HG02678 (cell line): ENCODE results near the gene TARDBP.
"Not testable (repeated sequence)": the region's sequence is repeated elsewhere in the genome, so short reads cannot be mapped to it uniquely, and the experiment has no call there.

Experiments used
- ATAC-seq: cut with Tn5 transposase; IDR thresholded peaks from one replicate; pipeline ENCODE4 v1.9.1; 2021; ENCODE audit warnings: mild to moderate bottlenecking, moderate library complexity; ENCODE audit not compliant: unreplicated experiment

TARDBP gene

GRCh38 chr1:11042065-11042464 lies 29.6 kb downstream of the TARDBP start:
- no peak for ATAC-seq

- no peak for ATAC-seq
These were observed 30.8 kb downstream of the TARDBP start for GRCh38 chr1:11042995-11043874.

DNA sequence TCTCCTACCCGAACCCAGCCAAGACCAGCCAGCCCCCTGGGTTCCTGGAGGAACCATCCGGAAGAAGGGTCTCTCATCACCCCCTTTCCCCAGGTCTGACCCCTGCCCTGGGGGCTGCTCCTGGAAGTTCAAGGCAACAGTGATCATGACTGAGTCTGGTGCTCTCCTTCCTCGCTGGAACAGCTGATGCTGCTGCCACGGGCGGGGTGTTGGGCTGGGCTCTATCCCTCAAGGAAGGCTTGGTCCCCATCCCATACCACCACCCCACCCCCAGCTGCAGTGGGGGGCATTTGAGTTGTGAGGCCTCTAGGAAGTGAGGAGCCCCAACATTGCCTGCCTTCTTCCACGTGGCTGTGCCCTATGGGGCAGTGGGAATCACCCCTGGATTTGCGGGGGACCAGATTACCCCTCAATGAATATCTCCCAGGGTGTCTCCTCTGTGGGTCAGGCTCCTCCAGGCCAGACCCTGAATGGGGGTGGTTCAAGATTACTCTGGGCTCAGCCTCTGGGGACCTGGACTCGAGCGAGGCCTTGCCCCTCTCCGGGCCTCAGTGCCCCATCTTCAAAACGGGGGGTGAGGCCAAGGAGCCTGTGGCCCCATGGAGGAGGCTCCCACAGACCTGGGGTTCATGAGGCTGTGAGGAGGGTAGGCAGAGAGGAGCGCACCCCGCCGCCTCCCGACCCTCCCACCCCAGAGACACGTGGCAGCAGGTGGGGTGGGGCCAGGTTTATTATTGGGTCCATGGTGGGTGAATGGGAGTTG lies 31.8 kb downstream of the TARDBP start:
- no peak for ATAC-seq

DNA sequence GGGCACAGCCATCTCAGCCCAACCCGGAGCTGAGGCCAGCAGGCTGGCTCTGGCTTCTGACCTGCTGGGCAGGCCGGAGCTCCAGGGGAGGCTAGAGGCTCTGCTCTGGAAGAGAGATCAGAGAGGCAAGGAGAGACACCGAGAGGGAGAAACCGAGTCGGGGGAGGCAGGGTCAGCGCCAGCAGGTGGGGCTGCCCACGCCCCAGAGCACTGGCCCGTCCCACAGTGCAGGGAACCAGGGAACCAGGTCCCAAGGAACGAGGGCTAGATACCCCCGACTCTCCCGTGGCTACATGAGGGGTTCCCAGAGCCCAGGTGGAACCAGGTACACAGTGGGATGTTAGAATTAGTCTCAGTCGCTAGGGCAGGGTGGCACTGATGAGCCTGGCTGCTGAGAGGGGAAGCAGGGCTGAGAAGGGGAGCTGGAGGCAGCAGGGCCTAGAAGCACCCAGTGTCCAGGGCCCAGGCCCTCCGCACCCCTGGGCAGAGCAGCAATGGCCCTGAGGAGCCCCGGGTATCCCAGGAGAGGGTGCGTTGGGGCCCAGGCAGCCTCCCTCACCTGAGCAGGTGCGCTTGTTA lies 32.5 kb downstream of the TARDBP start:
- ATAC-seq = no peak

DNA sequence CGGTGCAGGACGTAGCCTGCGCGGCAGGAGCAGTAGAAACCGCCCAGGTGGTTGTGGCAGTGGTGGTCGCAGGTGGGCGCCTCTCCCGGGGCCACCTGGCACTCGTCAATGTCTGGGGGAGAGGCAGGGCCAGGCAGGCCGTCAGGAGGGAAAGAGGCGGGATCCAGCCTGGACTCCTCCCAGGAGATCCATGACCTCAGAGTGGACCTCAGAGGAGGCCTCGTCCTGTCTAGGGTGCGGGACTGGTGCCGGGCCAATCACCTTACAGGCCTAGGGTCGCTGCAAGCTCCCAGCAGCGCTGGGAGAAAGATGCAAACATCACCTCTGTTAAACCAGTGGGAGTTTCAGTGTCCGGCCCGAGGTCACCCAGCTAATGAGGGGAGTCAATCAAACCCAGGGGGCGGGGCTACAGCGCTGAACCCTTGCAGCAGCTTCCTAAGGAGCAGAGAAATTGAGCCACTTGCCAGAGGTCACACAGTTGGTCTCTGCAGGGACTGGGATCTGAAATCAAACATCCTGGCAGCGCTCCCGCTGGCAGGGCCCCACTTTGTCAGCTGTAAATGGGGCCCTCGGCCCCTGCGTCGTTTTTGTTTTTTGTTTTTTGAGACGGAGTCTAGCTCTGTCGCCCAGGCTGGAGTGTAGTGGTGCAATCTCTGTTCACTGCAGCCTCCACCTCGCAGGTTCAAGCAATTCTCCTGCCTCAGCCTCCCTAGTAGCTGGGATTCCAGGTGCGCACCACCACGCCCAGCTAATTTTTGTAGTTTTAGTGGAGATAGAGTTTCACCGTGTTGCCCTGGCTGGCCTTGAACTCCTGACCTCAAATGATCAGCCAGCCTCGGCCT lies 33.2 kb downstream of the TARDBP start:
- ATAC-seq = no peak

- ATAC-seq = no peak
These were observed 33.8 kb downstream of the TARDBP start for GRCh38 chr1:11046270-11046566.

- ATAC-seq = no peak
These were observed 34.3 kb downstream of the TARDBP start, which contains the start of gene MASP2 for GRCh38 chr1:11046625-11047365. Gene MASP2, minus strand, starts transcription at chr1:11047239. Its CDS starts 32 bp downstream, at chr1:11047207.

DNA sequence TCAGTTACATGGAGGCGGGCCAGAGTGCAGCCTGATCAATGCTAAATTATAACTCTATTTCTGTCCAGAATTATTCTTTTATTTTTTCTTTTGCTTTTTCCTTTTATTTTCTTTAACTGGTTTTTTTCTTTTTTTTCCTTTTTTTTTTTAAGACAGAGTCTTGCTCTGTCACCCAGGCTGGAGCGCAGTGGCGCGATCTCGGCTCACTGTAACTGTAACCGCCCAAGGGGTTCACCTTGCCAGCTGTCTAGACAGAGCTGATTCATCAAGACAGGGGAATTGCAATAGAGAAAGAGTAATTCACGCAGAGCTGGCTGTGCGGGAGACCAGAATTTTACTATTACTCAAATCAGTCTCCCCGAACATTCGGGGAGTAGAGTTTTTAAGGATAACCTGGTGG lies 38.7 kb downstream of the TARDBP start:
- not testable (repeated sequence) for ATAC-seq

DNA sequence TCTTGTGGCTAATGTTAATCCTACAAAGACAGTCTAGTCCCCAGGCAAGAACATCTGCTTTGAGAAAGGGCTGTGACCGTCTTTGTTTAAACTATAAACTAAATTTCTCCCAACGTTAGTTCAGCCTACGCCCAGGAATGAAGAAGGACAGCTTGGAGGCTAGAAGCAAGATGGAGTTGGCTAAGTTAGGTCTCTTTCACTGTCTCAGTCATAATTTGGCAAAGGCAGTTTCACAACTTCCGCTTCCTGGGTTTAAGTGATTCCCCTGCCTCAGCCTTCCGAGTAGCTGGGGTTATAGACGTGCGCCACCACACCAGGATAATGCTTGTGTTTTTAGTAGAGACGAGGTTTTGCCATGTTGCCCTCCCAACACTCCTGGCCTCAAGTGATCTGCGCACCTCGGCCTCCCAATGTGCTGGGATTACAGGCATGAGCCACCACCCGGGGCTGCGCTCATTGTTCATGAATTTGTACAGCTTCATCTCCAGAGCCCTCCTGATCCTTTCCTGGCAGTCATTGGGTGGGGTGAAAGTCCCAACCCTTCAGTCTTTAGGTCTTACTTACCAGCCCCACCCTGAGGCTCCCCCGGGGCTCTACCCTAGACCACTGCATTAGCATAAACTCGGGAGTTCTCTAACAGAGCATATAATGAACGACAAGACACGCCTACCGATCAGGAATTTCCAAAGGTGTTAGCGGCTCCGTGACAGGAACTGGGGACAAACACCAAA lies 39.5 kb downstream of the TARDBP start:
- no peak for ATAC-seq

DNA sequence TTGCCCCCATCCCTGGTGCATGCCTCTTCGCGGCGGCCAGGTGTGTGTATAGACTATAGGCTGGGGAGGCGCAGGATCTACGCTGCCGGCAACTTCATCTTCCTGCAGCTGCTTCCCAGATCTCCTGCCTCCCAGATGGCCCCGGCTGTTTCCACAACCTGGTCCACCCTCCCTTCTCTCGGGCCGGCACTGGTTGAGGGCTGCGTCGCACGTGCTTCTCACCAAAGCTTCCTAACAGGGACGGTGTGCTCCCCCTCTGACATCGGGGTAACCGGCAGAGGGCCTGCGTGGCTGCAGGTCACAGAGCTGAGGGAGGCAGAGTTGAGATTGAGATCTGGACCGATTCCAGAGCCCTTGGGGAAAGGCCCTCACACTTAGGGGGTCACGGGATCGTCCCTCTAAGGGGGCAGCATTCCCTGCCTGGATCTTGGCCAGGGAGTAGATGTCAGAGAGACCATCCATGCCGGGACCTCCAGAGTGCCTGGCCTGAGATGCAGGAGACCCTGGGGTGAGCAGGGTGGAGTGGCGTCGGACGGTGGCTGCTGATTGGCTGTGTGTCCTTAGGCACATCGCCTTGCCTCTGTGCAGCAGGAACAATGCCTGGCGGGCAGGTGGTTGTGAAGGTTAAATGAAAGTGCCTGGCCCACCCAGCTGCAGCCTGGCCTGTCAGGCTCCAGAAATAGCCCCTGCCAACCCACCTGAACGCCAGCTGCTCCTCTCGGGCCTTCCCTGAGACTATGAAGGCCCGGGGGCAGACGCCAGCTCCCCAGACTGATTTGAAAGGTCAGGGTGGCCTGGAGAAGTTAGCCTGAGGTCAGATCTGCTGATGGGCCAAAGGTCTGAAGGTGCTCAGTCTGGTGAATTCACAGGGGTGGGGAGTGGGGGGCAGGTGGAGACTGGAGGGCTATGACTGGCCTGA lies 40.6 kb downstream of the TARDBP start:
- ATAC-seq = no peak

- no peak for ATAC-seq
These were observed 41.3 kb downstream of the TARDBP start for GRCh38 chr1:11053758-11054137.

DNA sequence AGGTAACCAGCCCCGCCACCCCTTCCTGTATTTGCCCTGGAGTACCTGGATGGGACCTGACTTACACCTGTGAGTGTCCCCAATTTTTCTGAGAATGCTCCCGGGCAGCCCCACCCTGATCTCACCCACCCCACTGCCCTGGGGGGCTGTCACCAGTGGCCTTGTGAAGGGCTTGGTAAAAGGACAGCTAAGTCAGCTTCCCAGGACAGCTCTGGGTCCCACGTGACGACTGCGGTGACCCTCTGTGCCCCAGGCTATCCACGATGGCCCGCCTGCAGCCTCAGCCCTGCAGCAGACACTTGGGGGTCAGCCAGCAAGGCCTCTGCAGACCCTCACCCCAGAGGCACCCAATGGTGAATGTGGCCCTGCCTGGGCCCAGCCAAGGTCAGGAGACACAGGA lies 41.7 kb downstream of the TARDBP start:
- no peak for ATAC-seq

DNA sequence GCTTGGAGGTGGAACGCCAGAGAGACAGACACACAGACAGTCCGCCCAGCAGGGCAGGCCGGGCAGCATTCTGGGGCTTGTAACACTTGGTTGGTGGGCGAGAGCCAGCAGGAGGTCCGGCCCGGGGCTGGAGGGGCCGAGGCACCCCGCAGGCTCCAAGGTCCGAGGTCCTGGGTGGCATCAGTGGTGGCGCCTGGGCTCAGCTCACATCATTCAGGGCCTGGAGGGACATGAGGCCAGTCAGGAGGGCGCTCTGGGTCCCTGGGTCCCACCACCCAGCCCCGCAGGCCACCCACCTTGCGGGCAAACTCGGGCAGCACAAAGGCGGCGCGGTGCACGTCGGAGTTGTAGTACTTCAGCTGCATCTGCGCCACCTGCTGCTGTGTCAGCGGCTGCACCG lies 42.2 kb downstream of the TARDBP start:
- ATAC-seq = no peak

- ATAC-seq = no peak
These were observed 43.2 kb downstream of the TARDBP start for GRCh38 chr1:11055676-11056075.

GRCh38 chr1:11056504-11056903 lies 44.0 kb downstream of the TARDBP start:
- ATAC-seq = no peak

DNA sequence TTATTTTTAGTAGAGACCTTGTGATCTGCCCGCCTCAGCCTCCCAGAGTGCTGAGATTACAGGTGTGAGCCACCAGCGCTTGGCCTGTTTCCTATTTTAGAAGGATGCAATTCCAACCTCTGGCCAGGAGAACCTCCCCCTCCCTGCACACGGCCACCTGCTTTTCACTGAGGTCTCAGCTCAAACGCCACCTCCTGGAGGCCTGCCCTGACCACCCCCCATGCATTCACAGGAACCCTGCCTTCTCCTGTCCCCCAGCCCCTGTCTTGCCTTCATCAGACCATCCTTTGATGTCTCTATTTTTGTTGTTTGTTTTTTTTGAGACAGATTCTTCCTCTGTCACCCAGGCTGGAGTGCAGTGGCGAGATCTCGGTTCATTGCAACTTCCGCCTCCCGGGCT lies 45.0 kb downstream of the TARDBP start:
- no peak for ATAC-seq

DNA sequence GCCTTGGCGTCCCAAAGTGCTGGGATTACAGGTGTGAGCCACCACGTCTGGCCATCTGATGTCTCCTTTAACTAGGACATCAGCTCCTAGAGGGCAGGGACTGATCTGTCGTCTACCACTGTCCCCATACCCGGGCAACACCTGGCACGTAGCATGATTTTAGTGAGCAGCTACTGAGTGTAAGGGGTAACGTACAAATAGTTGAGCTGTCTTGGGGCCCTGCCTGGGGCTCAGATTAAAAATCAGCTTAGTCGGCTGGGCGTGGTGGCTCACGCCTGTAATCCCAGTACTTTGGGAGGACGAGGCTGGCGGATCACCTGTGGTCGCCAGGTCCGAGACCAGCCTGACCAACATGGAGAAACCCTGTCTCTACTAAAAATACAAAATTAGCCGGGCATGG lies 45.6 kb downstream of the TARDBP start:
- ATAC-seq = no peak

DNA sequence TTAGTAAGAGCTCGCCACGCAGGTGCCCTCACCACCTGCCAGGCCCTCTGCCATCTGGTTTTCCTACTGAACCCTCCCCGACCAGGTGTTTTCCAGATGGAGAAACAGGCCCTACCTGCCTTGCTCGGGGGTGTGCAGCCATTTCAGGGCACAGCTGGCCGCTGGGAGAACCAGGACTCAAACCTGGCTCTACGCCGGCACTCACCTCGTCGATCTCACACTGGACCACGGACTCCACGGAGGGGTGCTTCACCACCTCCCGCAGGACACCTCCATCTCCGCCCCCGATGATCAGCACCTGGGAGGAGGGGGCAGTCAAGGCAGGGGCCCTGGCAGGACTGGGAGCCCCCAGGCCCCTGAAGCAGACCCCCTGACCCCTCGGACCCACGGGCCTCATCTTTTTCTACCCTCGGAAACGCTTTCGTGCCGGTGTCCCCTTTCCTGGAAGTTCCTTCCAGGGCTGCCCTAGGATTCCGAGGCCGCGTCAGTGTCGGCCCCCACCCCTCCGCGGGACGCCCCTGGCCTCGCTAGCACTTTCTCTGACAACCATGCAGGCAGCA lies 46.2 kb downstream of the TARDBP start:
- no peak for ATAC-seq
